Kidney (tissue), 14 donors: Measurements from ENCODE around the gene SRRM1. TPM values are rescaled to one million over a fixed set of nuclear protein-coding genes. Genes with fewer than 3 reads are reported as not detected.

Experiments
- DNase-seq, 5 donors: peaks; one replicate each; pipeline ENCODE4 v3.0.0-alpha.2; 2013 to 2020
- FAIRE-seq: peaks from 2 replicates; lab custom pipeline; 2012; peaks lifted over from hg19 to GRCh38; lab: Jason Lieb, UNC
- H3K27ac ChIP-seq, 2 donors: one replicate each; pipeline ENCODE4 v1.7.0; 2013; ENCODE audit warnings: low read depth in 2 of 2, low read length in 2 of 2, inconsistent platforms in 1 of 2
- H3K27me3 ChIP-seq: one replicate; pipeline ENCODE4 v1.7.1; 2013; ENCODE audit warnings: low read length, inconsistent platforms; ENCODE audit not compliant: control insufficient read depth, insufficient read depth
- H3K36me3 ChIP-seq, 3 donors: one replicate each; pipeline versions ENCODE4 v1.7.0 to v1.7.1; 2013; ENCODE audit warnings: low read length in 3 of 3, control low read depth in 1 of 3, inconsistent platforms in 1 of 3; ENCODE audit not compliant: insufficient read depth in 3 of 3, control insufficient read depth in 2 of 3
- H3K4me1 ChIP-seq, 3 donors: one replicate each; pipeline versions ENCODE4 v1.7.0 to v1.7.1; 2013; ENCODE audit warnings: low read length in 3 of 3, inconsistent platforms in 1 of 3, low read depth in 1 of 3; ENCODE audit not compliant: control insufficient read depth in 2 of 3, insufficient read depth in 2 of 3
- H3K4me3 ChIP-seq, 3 donors: one replicate each; pipeline versions ENCODE4 v1.7.0 to v1.8.1; 2013; ENCODE audit warnings: low read length in 3 of 3, control low read depth in 1 of 3, inconsistent platforms in 1 of 3
- H3K9ac ChIP-seq, 3 donors: one replicate each; pipeline versions ENCODE4 v1.7.0 to v1.7.1; 2013; ENCODE audit warnings: low read length in 3 of 3, control low read depth in 1 of 3, inconsistent platforms in 1 of 3
- H3K9me3 ChIP-seq, 3 donors: one replicate each; pipeline versions ENCODE4 v1.7.0 to v1.7.1; 2013; ENCODE audit warnings: low read length in 3 of 3, control low read depth in 1 of 3, inconsistent platforms in 1 of 3; ENCODE audit not compliant: control insufficient read depth in 2 of 3, insufficient read depth in 1 of 3
- intact Hi-C: fragments of 100-400 bp; cut with DNase I; formaldehyde crosslinking; loops from one replicate; pipeline ENCODE4 v1.11.1; 2022
- polyA plus RNA-seq: library from polyadenylated mRNA; stranded (reverse); fragments of 350-450 nt; fragmentation: Illumina TruSeq; extraction: RNeasy Lipid Tissue Mini Kit (QIAGEN cat#74804); gene quantifications from one replicate; pipeline ENCODE4 v1.2.3, GENCODE V29; 2014; ENCODE audit warnings: low read depth, low replicate concordance; ENCODE audit not compliant: insufficient read depth
- total RNA-seq: library from RNA; stranded (reverse); fragmentation: NEBNext Ultra II Directional; extraction: Animal tissue kit (Norgen Biotek cat#: 25700); gene quantifications from one replicate; pipeline ENCODE4 v1.2.1, GENCODE V29; 2021
- TF ChIP-seq, protein P1 (sequence below): IDR thresholded peaks from 3 replicates; pipeline ENCODE4 v1.5.1; 2012; ENCODE audit warnings: mild to moderate bottlenecking, moderate library complexity, borderline replicate concordance; ENCODE audit not compliant: insufficient read depth; ENCODE audit errors: extremely low read depth
- donor health status: control.
- donor health status: control.
- donor health status: control.
- donor health status: control.
- donor health status: control.
- donor health status: DM: yes; HTN: yes; CAD: no.
- donor health status: Normal renal cell carcinoma (clear cell type).

Gene SRRM1
- total and polyA plus RNA-seq, 2 donors from 2014 or later = 21.1 to 123 TPM

DNA sequence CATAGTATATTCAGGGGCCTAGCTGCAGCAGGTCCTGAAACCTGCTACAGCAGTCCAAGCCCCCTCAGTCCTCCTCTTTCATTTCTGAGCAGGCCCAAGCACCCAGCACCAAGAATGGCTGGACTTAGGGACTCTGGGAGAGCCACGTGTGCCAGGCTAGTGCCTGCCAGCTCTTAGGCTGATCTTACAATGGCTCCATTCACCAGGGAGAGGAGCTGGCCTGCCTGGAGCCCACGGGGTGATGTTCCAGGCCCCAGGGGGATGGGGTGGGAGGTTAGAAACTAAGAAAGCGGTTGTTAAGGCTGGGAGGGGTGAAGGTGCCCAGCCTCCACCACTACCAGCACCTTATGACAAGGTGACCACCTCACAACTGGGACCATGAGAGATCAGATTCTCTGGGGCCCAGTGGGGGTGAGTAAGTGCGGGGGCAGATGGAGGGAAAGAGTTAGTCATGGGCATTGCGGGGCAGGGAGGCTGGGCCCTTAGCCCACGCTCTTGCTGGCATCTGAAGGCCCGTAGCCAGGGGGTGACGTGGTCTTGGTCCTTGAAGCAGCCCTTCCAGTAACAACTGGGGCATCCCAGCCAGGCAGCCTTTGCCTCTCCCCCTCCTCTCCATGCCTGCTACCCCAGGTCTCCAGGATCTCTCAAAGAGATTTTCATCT lies 71.9 kb downstream of the SRRM1 start:
- TF ChIP-seq, protein P1, sequence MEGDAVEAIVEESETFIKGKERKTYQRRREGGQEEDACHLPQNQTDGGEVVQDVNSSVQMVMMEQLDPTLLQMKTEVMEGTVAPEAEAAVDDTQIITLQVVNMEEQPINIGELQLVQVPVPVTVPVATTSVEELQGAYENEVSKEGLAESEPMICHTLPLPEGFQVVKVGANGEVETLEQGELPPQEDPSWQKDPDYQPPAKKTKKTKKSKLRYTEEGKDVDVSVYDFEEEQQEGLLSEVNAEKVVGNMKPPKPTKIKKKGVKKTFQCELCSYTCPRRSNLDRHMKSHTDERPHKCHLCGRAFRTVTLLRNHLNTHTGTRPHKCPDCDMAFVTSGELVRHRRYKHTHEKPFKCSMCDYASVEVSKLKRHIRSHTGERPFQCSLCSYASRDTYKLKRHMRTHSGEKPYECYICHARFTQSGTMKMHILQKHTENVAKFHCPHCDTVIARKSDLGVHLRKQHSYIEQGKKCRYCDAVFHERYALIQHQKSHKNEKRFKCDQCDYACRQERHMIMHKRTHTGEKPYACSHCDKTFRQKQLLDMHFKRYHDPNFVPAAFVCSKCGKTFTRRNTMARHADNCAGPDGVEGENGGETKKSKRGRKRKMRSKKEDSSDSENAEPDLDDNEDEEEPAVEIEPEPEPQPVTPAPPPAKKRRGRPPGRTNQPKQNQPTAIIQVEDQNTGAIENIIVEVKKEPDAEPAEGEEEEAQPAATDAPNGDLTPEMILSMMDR = no peak
- intact Hi-C loops = no loop called here
- H3K9me3 ChIP-seq = no peaks in the 10 kb centered on the region
- no peak overlapping the region for H3K9ac ChIP-seq
- H3K27ac ChIP-seq = no peak overlapping the region
- FAIRE-seq (no peak), DNase-seq (no peak)
- H3K36me3 ChIP-seq = no peaks in the 10 kb centered on the region
- H3K4me1 ChIP-seq = peaks cover 0 to 14% (median 5%) of the 10 kb centered on the region in 3 donors
- H3K4me3 ChIP-seq = no peak overlapping the region
- no peaks in the 10 kb centered on the region for H3K27me3 ChIP-seq

DNA sequence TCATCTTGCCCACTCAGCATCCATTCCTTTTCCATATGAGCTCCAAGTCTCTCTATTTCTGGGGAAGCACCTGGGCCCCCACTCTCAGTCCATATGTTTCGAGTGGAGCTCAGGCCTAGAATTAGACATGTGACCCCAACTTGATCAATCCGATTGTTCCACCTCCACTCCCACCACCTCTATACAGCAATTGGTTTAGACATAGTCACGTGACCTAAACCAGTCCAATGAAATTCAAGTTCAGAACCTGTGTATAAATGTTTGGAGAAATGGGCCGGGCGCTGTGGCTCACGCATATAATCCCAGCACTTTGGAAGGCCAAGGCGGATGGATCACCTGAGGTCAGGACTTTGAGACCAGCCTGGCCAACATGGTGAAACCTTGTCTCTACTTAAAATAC lies 72.6 kb downstream of the SRRM1 start:
- no peak for FAIRE-seq
- no peaks in the 10 kb centered on the region for H3K9me3 ChIP-seq
- H3K4me1 ChIP-seq = peaks cover 0 to 14% (median 6%) of the 10 kb centered on the region in 3 donors
- H3K4me3 ChIP-seq = no peak overlapping the region
- no peaks in the 10 kb centered on the region for H3K36me3 ChIP-seq
- H3K9ac ChIP-seq = no peak overlapping the region
- no peak for DNase-seq
- TF ChIP-seq, protein P1 = no peak
- H3K27ac ChIP-seq = no peak overlapping the region
- H3K27me3 ChIP-seq = no peaks in the 10 kb centered on the region
- intact Hi-C loops = no loop called here

DNA sequence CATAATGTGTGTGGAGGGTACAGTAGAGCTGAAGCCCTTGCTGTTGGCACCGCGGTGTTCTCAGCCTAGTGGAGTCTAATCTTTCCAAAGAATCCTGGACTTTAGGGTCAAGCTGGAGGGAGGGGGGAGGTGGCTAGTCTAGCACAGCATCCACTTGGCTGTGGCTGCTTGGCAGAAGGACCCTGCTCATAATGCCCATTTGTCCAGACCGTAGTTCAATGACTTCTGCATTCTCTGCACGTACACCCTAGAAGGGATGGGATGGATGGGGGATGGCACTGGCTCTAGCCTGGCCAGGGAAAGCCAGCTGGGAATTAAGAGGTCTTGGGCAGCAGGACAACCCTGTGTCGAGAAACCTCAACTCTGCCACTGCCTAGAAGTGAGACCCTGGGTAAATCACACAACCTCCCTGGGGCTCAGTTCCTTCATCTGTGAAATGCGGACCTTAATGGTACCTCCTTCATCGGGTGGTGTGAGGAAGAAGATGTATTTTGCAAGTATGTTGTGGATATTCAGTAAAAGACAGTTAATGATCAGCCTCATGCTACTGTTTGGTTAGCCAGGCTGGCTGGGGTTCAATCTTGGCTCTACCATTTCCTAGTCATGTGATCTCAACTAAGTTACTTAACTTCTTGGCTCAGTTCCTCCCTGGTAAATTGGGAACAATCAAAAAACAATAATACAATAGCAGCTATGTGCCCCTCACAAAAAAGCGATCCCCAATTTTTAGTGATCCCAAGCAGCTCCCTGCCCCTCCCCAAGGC lies 75.0 kb downstream of the SRRM1 start:
- no peak for FAIRE-seq
- Histone ChIP-seq H3K4me3 (no peak overlapping the region), H3K9me3 (no peaks in the 10 kb centered on the region), H3K9ac (no peak overlapping the region), H3K36me3 (no peaks in the 10 kb centered on the region), H3K27ac (peak overlapping the region in 1 of 2 donors; percentile 3), H3K4me1 (peaks cover 0 to 14% (median 7%) of the 10 kb centered on the region in 3 donors), H3K27me3 (no peaks in the 10 kb centered on the region)
- intact Hi-C loops = no loop called here
- DNase-seq = no peak
- TF ChIP-seq, protein P1 = no peak
